H9 (cell line): ENCODE measurements around the gene COP1. TPM values are rescaled to one million over a fixed set of nuclear protein-coding genes. Genes with fewer than 3 reads are reported as not detected.

Experiments
- DNase-seq: peaks from one replicate; pipeline ENCODE4 v3.0.0-alpha.2; 2017
- H2AFZ ChIP-seq: one replicate; pipeline ENCODE4 v1.6.1; 2013; ENCODE audit warnings: mild to moderate bottlenecking, low read length, control low read depth, moderate library complexity
- H2AK5ac ChIP-seq: 2 replicates; pipeline ENCODE4 v1.6.1; 2013; ENCODE audit warnings: low read length, control low read depth, mixed read lengths; ENCODE audit not compliant: insufficient read length
- H2BK120ac ChIP-seq: one replicate; pipeline ENCODE4 v1.6.1; 2013; ENCODE audit warnings: low read depth, mild to moderate bottlenecking, low read length, control low read depth, inconsistent platforms; ENCODE audit not compliant: poor library complexity, severe bottlenecking
- H2BK12ac ChIP-seq: 2 replicates; pipeline ENCODE4 v1.6.1; 2013; ENCODE audit warnings: low read length, control low read depth, mixed read lengths, low read depth; ENCODE audit not compliant: insufficient read length
- H2BK15ac ChIP-seq: 2 replicates; pipeline ENCODE4 v1.6.1; 2013; ENCODE audit warnings: low read depth, low read length, control low read depth
- H2BK20ac ChIP-seq: one replicate; pipeline ENCODE4 v1.6.1; 2013; ENCODE audit warnings: low read depth, mild to moderate bottlenecking, low read length, control low read depth, inconsistent platforms; ENCODE audit not compliant: poor library complexity, severe bottlenecking
- H2BK5ac ChIP-seq: 2 replicates; pipeline ENCODE4 v1.6.1; 2013; ENCODE audit warnings: low read length, control low read depth, mixed read lengths; ENCODE audit not compliant: insufficient read length
- H3K14ac ChIP-seq: 2 replicates; pipeline ENCODE4 v1.6.1; 2013; ENCODE audit warnings: low read length, control low read depth; ENCODE audit not compliant: insufficient read depth
- H3K18ac ChIP-seq: 2 replicates; pipeline ENCODE4 v1.6.1; 2013; ENCODE audit warnings: low read depth, mild to moderate bottlenecking, mixed read lengths, low read length, control low read depth; ENCODE audit not compliant: insufficient read length
- H3K23ac ChIP-seq: 2 replicates; pipeline ENCODE4 v1.6.1; 2013; ENCODE audit warnings: low read length, control low read depth, mixed read lengths, low read depth; ENCODE audit not compliant: insufficient read length
- H3K23me2 ChIP-seq: 2 replicates; pipeline ENCODE4 v1.6.1; 2013; ENCODE audit warnings: low read depth, mild to moderate bottlenecking, mixed read lengths, low read length, control low read depth; ENCODE audit not compliant: insufficient read length, poor library complexity, severe bottlenecking
- H3K27ac ChIP-seq: 2 replicates; pipeline ENCODE4 v1.5.1; 2013; ENCODE audit warnings: low read length, control low read depth, mixed read lengths, low read depth; ENCODE audit not compliant: insufficient read length
- H3K27me3 ChIP-seq: 2 replicates; pipeline ENCODE4 v1.6.1; 2013; ENCODE audit warnings: low read length, control low read depth, inconsistent platforms; ENCODE audit not compliant: insufficient read depth
- H3K4ac ChIP-seq: 2 replicates; pipeline ENCODE4 v1.6.1; 2013; ENCODE audit warnings: low read depth, mild to moderate bottlenecking, control low read depth, inconsistent platforms, low read length, moderate library complexity
- H3K4me1 ChIP-seq: 2 replicates; pipeline ENCODE4 v1.6.1; 2013; ENCODE audit warnings: low read length, control low read depth, inconsistent platforms; ENCODE audit not compliant: insufficient read depth
- H3K4me2 ChIP-seq: 2 replicates; pipeline ENCODE4 v1.6.1; 2013; ENCODE audit warnings: low read length, control low read depth, mixed read lengths; ENCODE audit not compliant: insufficient read length, insufficient read depth
- H3K56ac ChIP-seq: 2 replicates; pipeline ENCODE4 v1.6.1; 2013; ENCODE audit warnings: low read depth, mild to moderate bottlenecking, mixed read lengths, low read length, control low read depth; ENCODE audit not compliant: insufficient read length
- H3K79me1 ChIP-seq: 2 replicates; pipeline ENCODE4 v1.6.1; 2013; ENCODE audit warnings: low read depth, mild to moderate bottlenecking, moderate library complexity, low read length, control low read depth, inconsistent platforms; ENCODE audit not compliant: insufficient read depth, poor library complexity, severe bottlenecking
- H3K79me2 ChIP-seq: 2 replicates; pipeline ENCODE4 v1.6.1; 2013; ENCODE audit warnings: low read length, control low read depth, inconsistent platforms; ENCODE audit not compliant: insufficient read depth
- H3K9ac ChIP-seq: 2 replicates; pipeline ENCODE4 v1.6.1; 2013; ENCODE audit warnings: low read length, control low read depth, mixed read lengths; ENCODE audit not compliant: insufficient read length; ENCODE audit errors: extremely low read depth
- H3K9me3 ChIP-seq: one replicate; pipeline ENCODE4 v1.6.1; 2013; ENCODE audit warnings: low read depth, low read length, inconsistent platforms; ENCODE audit not compliant: control insufficient read depth
- H3T11ph ChIP-seq: one replicate; pipeline ENCODE4 v1.6.1; 2013; ENCODE audit warnings: mild to moderate bottlenecking, low read length, control low read depth, inconsistent platforms
- H4K20me1 ChIP-seq: one replicate; pipeline ENCODE4 v1.6.1; 2013; ENCODE audit not compliant: control insufficient read depth, insufficient read length, insufficient read depth
- H4K5ac ChIP-seq: 2 replicates; pipeline ENCODE4 v1.6.1; 2013; ENCODE audit warnings: low read depth, mild to moderate bottlenecking, mixed read lengths, low read length, control low read depth; ENCODE audit not compliant: insufficient read length
- H4K8ac ChIP-seq: replicated peaks from 2 replicates; pipeline ENCODE4 v1.6.1; 2013; ENCODE audit warnings: low read length, control low read depth, mixed read lengths, low read depth; ENCODE audit not compliant: insufficient read length
- H4K91ac ChIP-seq: 2 replicates; pipeline ENCODE4 v1.6.1; 2013; ENCODE audit warnings: low read depth, mild to moderate bottlenecking, moderate library complexity, mixed read lengths, low read length, control low read depth; ENCODE audit not compliant: insufficient read length
- H3K27ac Mint-ChIP-seq, 3 experiments: 2 replicates in 2 of 3; 3 replicates in 1 of 3; pipeline ENCODE4 v1.8.0; 2020 to 2021; ENCODE audit warnings: mixed read lengths in 3 of 3, mild to moderate bottlenecking in 1 of 3, moderate library complexity in 1 of 3
- H3K27me3 Mint-ChIP-seq: 2 replicates; pipeline ENCODE4 v1.8.0; 2021; ENCODE audit warnings: low read depth, mild to moderate bottlenecking, moderate library complexity, mixed read lengths
- H3K36me3 Mint-ChIP-seq, 3 experiments: 2 replicates in 2 of 3; 3 replicates in 1 of 3; pipeline ENCODE4 v1.8.0; 2020 to 2021; ENCODE audit warnings: low read depth in 3 of 3, mixed read lengths in 3 of 3; ENCODE audit not compliant: insufficient read depth in 1 of 3
- H3K4me1 Mint-ChIP-seq, 2 experiments: 2 replicates each; pipeline ENCODE4 v1.8.0; 2020; ENCODE audit warnings: mixed read lengths in 2 of 2
- H3K4me3 Mint-ChIP-seq, 2 experiments: 2 replicates in 1 of 2; 3 replicates in 1 of 2; pipeline ENCODE4 v1.8.0; 2020 to 2021; ENCODE audit warnings: mild to moderate bottlenecking in 2 of 2, mixed read lengths in 2 of 2, moderate library complexity in 1 of 2
- H3K9me3 Mint-ChIP-seq, 2 experiments: 2 replicates in 1 of 2; 3 replicates in 1 of 2; pipeline ENCODE4 v1.8.0; 2020; ENCODE audit warnings: mild to moderate bottlenecking in 2 of 2, mixed read lengths in 2 of 2, moderate library complexity in 1 of 2
- WGBS: extraction: QIAGEN DNeasy Blood & Tissue Kit; methylation state at CpG from one replicate; pipeline ENCODE4 v1.1.7; 2013; ENCODE audit warnings: missing lambda C conversion rate, low lambda C conversion rate, mixed read lengths; ENCODE audit not compliant: insufficient read length; ENCODE audit errors: extremely low coverage; 5-methylcytosine and 5-hydroxymethylcytosine counted together
- total RNA-seq: library from RNA; stranded (reverse); gene quantifications from 2 replicates; pipeline ENCODE4 v1.2.1, GENCODE V29; 2021
- TF ChIP-seq, protein P1 (sequence below): fragments of 200-600 bp; sonication (generic); conservative IDR thresholded peaks from 3 replicates; pipeline ENCODE4 v1.8.0; 2021; ENCODE audit warnings: antibody characterized with exemption, mild to moderate bottlenecking

The COP1 gene
- total RNA-seq, 1 experiment from 2014 or later, result 41.3 TPM

DNA sequence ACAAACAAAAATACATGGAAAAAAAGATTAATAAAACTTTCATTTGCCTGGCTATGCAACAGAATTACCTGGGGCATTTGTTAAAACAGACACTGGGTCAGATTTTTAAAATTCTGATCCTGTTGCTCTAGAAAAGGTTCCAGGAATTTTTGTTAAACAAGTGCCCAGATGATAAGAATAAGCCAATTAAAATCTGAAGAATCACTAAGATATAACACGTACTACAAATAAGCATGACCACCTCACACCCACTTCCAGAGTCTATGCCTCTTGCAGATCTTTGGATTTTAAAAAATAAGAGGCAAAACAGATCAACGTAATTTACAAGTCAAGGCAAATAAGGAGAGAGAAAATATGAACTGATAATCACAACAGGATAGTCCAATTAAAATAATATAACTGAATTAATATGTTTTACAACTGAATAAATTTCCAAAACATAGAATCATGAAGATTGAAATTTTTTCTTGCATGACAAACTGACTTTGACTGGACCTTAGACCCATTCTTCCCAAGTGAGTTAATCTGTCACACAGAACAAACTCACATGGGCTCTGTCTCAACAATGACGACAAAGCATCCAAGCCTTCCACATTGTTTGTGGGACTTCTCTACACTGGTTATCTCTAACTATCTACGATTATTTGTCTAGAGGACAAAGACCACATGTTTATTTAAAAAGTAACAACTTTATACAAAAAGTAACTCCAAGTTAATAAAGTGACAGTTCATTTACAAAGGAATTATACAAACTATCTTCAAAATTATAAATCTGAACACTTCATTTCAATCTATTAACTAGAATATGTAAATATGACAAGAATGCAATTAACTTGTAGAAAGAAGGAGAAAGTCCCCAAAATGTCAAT is 56.9 kb downstream of the COP1 start:
- Histone ChIP-seq H3K27me3 (no peaks in the 10 kb centered on the region), H3K4me2 (no peak overlapping the region), H2AFZ (no peak overlapping the region), H2AK5ac (no peak overlapping the region), H3K9me3 (no peaks in the 10 kb centered on the region), H2BK12ac (no peak overlapping the region), H4K8ac (no peak overlapping the region), H3K4me1 (no peaks in the 10 kb centered on the region), H2BK5ac (no peak overlapping the region), H3K14ac (no peak overlapping the region), H4K5ac (no peak overlapping the region), H3K23me2 (no peaks in the 10 kb centered on the region), H3K18ac (no peak overlapping the region), H2BK20ac (no peak overlapping the region), H3K4ac (no peak overlapping the region), H2BK15ac (no peak overlapping the region), H3K79me1 (no peaks in the 10 kb centered on the region), H3K27ac (no peak overlapping the region), H3K56ac (no peak overlapping the region), H2BK120ac (no peak overlapping the region), H3K23ac (no peak overlapping the region), H3K79me2 (no peaks in the 10 kb centered on the region), H4K91ac (no peak overlapping the region), H3K9ac (no peak overlapping the region), H4K20me1 (no peaks in the 10 kb centered on the region), H3T11ph (no peak overlapping the region)
- TF ChIP-seq, protein P1, sequence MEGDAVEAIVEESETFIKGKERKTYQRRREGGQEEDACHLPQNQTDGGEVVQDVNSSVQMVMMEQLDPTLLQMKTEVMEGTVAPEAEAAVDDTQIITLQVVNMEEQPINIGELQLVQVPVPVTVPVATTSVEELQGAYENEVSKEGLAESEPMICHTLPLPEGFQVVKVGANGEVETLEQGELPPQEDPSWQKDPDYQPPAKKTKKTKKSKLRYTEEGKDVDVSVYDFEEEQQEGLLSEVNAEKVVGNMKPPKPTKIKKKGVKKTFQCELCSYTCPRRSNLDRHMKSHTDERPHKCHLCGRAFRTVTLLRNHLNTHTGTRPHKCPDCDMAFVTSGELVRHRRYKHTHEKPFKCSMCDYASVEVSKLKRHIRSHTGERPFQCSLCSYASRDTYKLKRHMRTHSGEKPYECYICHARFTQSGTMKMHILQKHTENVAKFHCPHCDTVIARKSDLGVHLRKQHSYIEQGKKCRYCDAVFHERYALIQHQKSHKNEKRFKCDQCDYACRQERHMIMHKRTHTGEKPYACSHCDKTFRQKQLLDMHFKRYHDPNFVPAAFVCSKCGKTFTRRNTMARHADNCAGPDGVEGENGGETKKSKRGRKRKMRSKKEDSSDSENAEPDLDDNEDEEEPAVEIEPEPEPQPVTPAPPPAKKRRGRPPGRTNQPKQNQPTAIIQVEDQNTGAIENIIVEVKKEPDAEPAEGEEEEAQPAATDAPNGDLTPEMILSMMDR, result no peak
- Mint-ChIP-seq H3K9me3 (no peaks in the 10 kb centered on the region), H3K27me3 (no peaks in the 10 kb centered on the region), H3K4me1 (peaks cover 14 to 20% of the 10 kb centered on the region in 2 experiments), H3K36me3 (peaks cover 18 to 30% (median 25%) of the 10 kb centered on the region in 3 experiments; a peak in 6 of 7 replicates), H3K27ac (peak overlapping the region in 1 of 3 experiments; percentile 70; a peak in 3 of 7 replicates), H3K4me3 (no peak overlapping the region)
- no CpG with 5 or more reads among the region's 4 CpGs for WGBS
- DNase-seq, result no peak
